RWPE2 (cell line): ENCODE data around the gene HS3ST6.

Source experiments
- ATAC-seq: fragments of 200-7000 bp; cut with Tn5 transposase; 3 replicates; pipeline ENCODE4 v1.9.1; 2021; ENCODE audit warnings: low read depth
- DNase-seq: peaks from one replicate; pipeline ENCODE4 v3.0.0-alpha.2; 2020; ENCODE audit warnings: low spot score
- H3K27ac ChIP-seq: fragments of 450-650 bp; 2 replicates; pipeline ENCODE4 v1.5.1; 2017; ENCODE audit warnings: mild to moderate bottlenecking; ENCODE audit not compliant: poor library complexity, severe bottlenecking
- H3K27me3 ChIP-seq: fragments of 250-450 bp; sonication (Bioruptor Pico); 2 replicates; pipeline ENCODE4 v1.5.1; 2021; ENCODE audit warnings: mild to moderate bottlenecking, moderate library complexity; ENCODE audit not compliant: insufficient read depth, poor library complexity, severe bottlenecking
- H3K36me3 ChIP-seq: fragments of 250-450 bp; sonication (Bioruptor Pico); 2 replicates; pipeline ENCODE4 v1.5.1; 2020; ENCODE audit warnings: low read depth, mild to moderate bottlenecking, moderate library complexity
- H3K4me1 ChIP-seq: fragments of 250-450 bp; sonication (Bioruptor Pico); 2 replicates; pipeline ENCODE4 v1.5.1; 2021; ENCODE audit warnings: mild to moderate bottlenecking, moderate library complexity; ENCODE audit not compliant: insufficient read depth, poor library complexity, severe bottlenecking
- H3K4me3 ChIP-seq: fragments of 250-450 bp; sonication (Bioruptor Pico); 2 replicates; pipeline ENCODE4 v1.5.1; 2021; ENCODE audit warnings: mild to moderate bottlenecking, moderate library complexity; ENCODE audit not compliant: severe bottlenecking
- H3K9me3 ChIP-seq: fragments of 250-450 bp; sonication (Bioruptor Pico); 2 replicates; pipeline ENCODE4 v1.5.1; 2021; ENCODE audit warnings: mild to moderate bottlenecking, moderate library complexity; ENCODE audit not compliant: severe bottlenecking
- TF ChIP-seq, protein P1 (sequence below): fragments of 450-650 bp; IDR thresholded peaks from one replicate; pipeline ENCODE4 v1.5.1; 2017; ENCODE audit warnings: mild to moderate bottlenecking, moderate library complexity; ENCODE audit not compliant: poor library complexity, severe bottlenecking

The HS3ST6 gene

GRCh38 chr16:1950559-1950958 is 32.3 kb upstream of the HS3ST6 start:
- no peak for DNase-seq
- peaks cover 8% of the 10 kb centered on the region for H3K4me1 ChIP-seq
- no peaks in the 10 kb centered on the region for H3K27me3 ChIP-seq

DNA sequence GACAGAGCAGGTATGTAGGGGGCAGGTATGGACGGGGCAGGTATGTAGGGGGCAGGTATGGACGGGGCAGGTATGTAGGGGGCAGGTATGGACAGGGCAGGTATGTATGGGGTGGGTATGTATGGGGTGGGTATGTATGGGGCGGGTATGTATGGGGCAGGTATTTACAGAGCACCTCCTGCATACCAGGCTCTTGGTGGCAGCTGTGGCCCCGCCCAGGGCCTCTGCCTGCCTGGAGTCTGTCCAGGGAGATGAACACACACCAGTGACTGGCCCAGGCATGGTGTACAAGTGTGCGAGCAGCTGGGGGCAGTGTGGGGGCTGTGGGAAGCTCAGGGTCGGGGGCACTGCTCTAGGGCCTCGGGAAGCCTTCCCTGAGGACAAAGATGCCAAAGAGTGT is 31.8 kb upstream of the HS3ST6 start:
- ATAC-seq = peak; percentile 80
- Histone ChIP-seq H3K4me1 (peaks cover 8% of the 10 kb centered on the region), H3K36me3 (no peaks in the 10 kb centered on the region), H3K4me3 (no peak overlapping the region), H3K9me3 (no peaks in the 10 kb centered on the region), H3K27ac (no peak overlapping the region), H3K27me3 (no peaks in the 10 kb centered on the region)
- TF ChIP-seq, protein P1, sequence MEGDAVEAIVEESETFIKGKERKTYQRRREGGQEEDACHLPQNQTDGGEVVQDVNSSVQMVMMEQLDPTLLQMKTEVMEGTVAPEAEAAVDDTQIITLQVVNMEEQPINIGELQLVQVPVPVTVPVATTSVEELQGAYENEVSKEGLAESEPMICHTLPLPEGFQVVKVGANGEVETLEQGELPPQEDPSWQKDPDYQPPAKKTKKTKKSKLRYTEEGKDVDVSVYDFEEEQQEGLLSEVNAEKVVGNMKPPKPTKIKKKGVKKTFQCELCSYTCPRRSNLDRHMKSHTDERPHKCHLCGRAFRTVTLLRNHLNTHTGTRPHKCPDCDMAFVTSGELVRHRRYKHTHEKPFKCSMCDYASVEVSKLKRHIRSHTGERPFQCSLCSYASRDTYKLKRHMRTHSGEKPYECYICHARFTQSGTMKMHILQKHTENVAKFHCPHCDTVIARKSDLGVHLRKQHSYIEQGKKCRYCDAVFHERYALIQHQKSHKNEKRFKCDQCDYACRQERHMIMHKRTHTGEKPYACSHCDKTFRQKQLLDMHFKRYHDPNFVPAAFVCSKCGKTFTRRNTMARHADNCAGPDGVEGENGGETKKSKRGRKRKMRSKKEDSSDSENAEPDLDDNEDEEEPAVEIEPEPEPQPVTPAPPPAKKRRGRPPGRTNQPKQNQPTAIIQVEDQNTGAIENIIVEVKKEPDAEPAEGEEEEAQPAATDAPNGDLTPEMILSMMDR = no peak
- peak; percentile 74 for DNase-seq

More at GRCh38 chr16:1950559-1950958, 32.3 kb upstream of the HS3ST6 start:
- ATAC-seq = no peak
- H3K27ac ChIP-seq = no peak overlapping the region
- TF ChIP-seq, protein P1 = no peak
- no peak overlapping the region for H3K4me3 ChIP-seq
- no peaks in the 10 kb centered on the region for H3K36me3 ChIP-seq
- H3K9me3 ChIP-seq = no peaks in the 10 kb centered on the region

- Histone ChIP-seq H3K36me3 (no peaks in the 10 kb centered on the region), H3K27me3 (no peaks in the 10 kb centered on the region), H3K27ac (no peak overlapping the region), H3K9me3 (no peaks in the 10 kb centered on the region), H3K4me3 (no peak overlapping the region), H3K4me1 (peaks cover 8% of the 10 kb centered on the region)
- no peak for DNase-seq
- TF ChIP-seq, protein P1 = no peak
- no peak for ATAC-seq
These were observed 31.3 kb upstream of the HS3ST6 start for GRCh38 chr16:1949507-1949906.

DNA sequence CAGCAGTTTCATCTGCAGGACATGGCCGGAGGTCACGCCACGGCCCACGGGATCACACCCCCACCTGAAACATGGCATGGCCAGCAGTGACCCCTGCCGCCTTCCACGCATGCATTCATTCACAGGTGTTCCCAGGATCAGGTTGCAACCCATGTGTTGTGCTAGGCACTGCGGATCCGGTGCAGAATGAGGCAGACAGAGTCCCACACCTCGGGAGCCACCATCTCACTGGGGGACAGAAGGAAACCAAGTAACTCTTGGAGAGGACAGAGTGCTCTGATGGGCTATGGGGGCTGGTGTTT is 29.1 kb upstream of the HS3ST6 start:
- peak; percentile 56 for DNase-seq
- no peaks in the 10 kb centered on the region for H3K27me3 ChIP-seq
- H3K4me3 ChIP-seq = no peak overlapping the region
- TF ChIP-seq, protein P1 = no peak
- H3K36me3 ChIP-seq = no peaks in the 10 kb centered on the region
- ATAC-seq = no peak
- no peak overlapping the region for H3K27ac ChIP-seq
- no peaks in the 10 kb centered on the region for H3K9me3 ChIP-seq
- H3K4me1 ChIP-seq = peaks cover 13% of the 10 kb centered on the region

- Histone ChIP-seq H3K9me3 (no peaks in the 10 kb centered on the region), H3K4me3 (no peak overlapping the region), H3K4me1 (peaks cover 18% of the 10 kb centered on the region), H3K36me3 (no peaks in the 10 kb centered on the region), H3K27ac (no peak overlapping the region), H3K27me3 (no peaks in the 10 kb centered on the region)
- TF ChIP-seq, protein P1 = no peak
- DNase-seq = peak; percentile 71
- no peak for ATAC-seq
These were observed 28.5 kb upstream of the HS3ST6 start for GRCh38 chr16:1946495-1947368.
